HepG2 (cell line): ENCODE data around the gene HMGN1. TPM values are rescaled to one million over a fixed set of nuclear protein-coding genes. Genes with fewer than 3 reads are reported as not detected.

Experiments
- ASH2L ChIP-seq: fragments of 300-600, 200-600 bp; sonication (generic); IDR thresholded peaks from 2 replicates; pipeline ENCODE4 v1.7.0; 2017; ENCODE audit warnings: low read depth, mild to moderate bottlenecking, moderate library complexity, mixed read lengths, low read length; ENCODE audit not compliant: insufficient read length
- CHD2 ChIP-seq: IDR thresholded peaks from 2 replicates; pipeline ENCODE4 v1.6.1; 2011; ENCODE audit warnings: low read depth, low read length, improper control_type of control experiment
- GFI1 ChIP-seq: sonication (generic); formaldehyde crosslinking; IDR thresholded peaks from 2 replicates; pipeline ENCODE4 v1.5.0; 2020; ENCODE audit warnings: missing genetic modification reagents, mild to moderate bottlenecking, borderline replicate concordance
- MYC ChIP-seq: sonication (generic); formaldehyde crosslinking; IDR thresholded peaks from 2 replicates; pipeline ENCODE4 v1.9.0; 2021; ENCODE audit warnings: missing genetic modification reagents, borderline replicate concordance
- RARA ChIP-seq: IDR thresholded peaks from 2 replicates; pipeline ENCODE4 v1.6.1; 2016; ENCODE audit warnings: missing genetic modification reagents, missing compliant biosample characterization
- SAP130 ChIP-seq: IDR thresholded peaks from 2 replicates; pipeline ENCODE4 v1.6.1; 2016; ENCODE audit warnings: low read depth
- TGIF2 ChIP-seq: IDR thresholded peaks from 2 replicates; pipeline ENCODE4 v1.6.1; 2016; ENCODE audit warnings: control low read depth, missing compliant biosample characterization
- TP53 ChIP-seq: sonication (generic); formaldehyde crosslinking; conservative IDR thresholded peaks from 2 replicates; pipeline ENCODE4 v1.4.0; 2020; ENCODE audit warnings: missing genetic modification reagents
- YEATS4 ChIP-seq: sonication (generic); formaldehyde crosslinking; IDR thresholded peaks from 2 replicates; pipeline ENCODE4 v1.4.0; 2020; ENCODE audit warnings: missing genetic modification reagents, borderline replicate concordance
- ZBTB7B ChIP-seq: sonication (generic); formaldehyde crosslinking; IDR thresholded peaks from 2 replicates; pipeline ENCODE4 v1.4.0; 2020; ENCODE audit warnings: missing genetic modification reagents
- ZNF20 ChIP-seq: sonication (generic); formaldehyde crosslinking; IDR thresholded peaks from 2 replicates; pipeline ENCODE4 v1.4.0; 2020; ENCODE audit warnings: mild to moderate bottlenecking, moderate library complexity, missing genetic modification reagents
- ZNF251 ChIP-seq: sonication (generic); formaldehyde crosslinking; IDR thresholded peaks from 2 replicates; pipeline ENCODE4 v1.9.0; 2021; ENCODE audit warnings: mild to moderate bottlenecking, missing genetic modification reagents
- ZNF382 ChIP-seq: sonication (generic); formaldehyde crosslinking; IDR thresholded peaks from 2 replicates; pipeline ENCODE4 v1.5.0; 2020; ENCODE audit warnings: missing genetic modification reagents, mild to moderate bottlenecking, borderline replicate concordance
- ZNF557 ChIP-seq: sonication (generic); formaldehyde crosslinking; IDR thresholded peaks from 2 replicates; pipeline ENCODE4 v1.4.0; 2020; ENCODE audit warnings: missing genetic modification reagents
- ZNF772 ChIP-seq: sonication (generic); formaldehyde crosslinking; IDR thresholded peaks from 2 replicates; pipeline ENCODE4 v1.5.0; 2020; ENCODE audit warnings: mild to moderate bottlenecking, missing genetic modification reagents
- ZNF878 ChIP-seq: sonication (generic); formaldehyde crosslinking; IDR thresholded peaks from 2 replicates; pipeline ENCODE4 v1.8.1; 2023; ENCODE audit warnings: mild to moderate bottlenecking, missing genetic modification reagents, moderate library complexity
- polyA plus RNA-seq, 8 experiments: library from polyadenylated mRNA; depleted of rRNA in 3 of 8; stranded (reverse) in 7 of 8; unstranded in 1 of 8; fragments of >200 nt; fragmentation: Illumina TruSeq in 4 of 8; extraction: Trizol in 4 of 8; gene quantifications; 2 replicates each; pipeline versions ENCODE4 v1.2.1 to v1.2.3, GENCODE V29; 2011 to 2016; ENCODE audit warnings: low read depth in 4 of 8, missing spikeins in 1 of 8, mixed read lengths in 1 of 8; ENCODE audit not compliant: insufficient read depth in 1 of 8
- total RNA-seq, 5 experiments: library from RNA; depleted of rRNA; stranded (reverse); fragments of >200 nt; fragmentation: Illumina TruSeq; extraction: Trizol; gene quantifications; 2 replicates each; pipeline ENCODE4 v1.2.3, GENCODE V29; 2016; ENCODE audit warnings: low read depth in 1 of 5
- TF ChIP-seq, protein P1 (sequence below): fragments of 450-650 bp; IDR thresholded peaks from 2 replicates; pipeline ENCODE4 v1.6.1; 2017
- TF ChIP-seq, protein P2 (sequence below): sonication (generic); formaldehyde crosslinking; IDR thresholded peaks from 2 replicates; pipeline ENCODE4; 2020; ENCODE audit warnings: missing genetic modification reagents, mild to moderate bottlenecking, borderline replicate concordance
- TF ChIP-seq, protein P3 (sequence below): sonication (generic); formaldehyde crosslinking; conservative IDR thresholded peaks from 2 replicates; pipeline ENCODE4 v1.4.0; 2020; ENCODE audit warnings: missing genetic modification reagents
- TF ChIP-seq, protein P4 (sequence below): IDR thresholded peaks from 2 replicates; pipeline ENCODE4 v1.6.1; 2018; ENCODE audit warnings: missing genetic modification reagents, mild to moderate bottlenecking, missing compliant biosample characterization
- TF ChIP-seq, protein P5 (sequence below): sonication (generic); formaldehyde crosslinking; IDR thresholded peaks from 2 replicates; pipeline ENCODE4 v1.4.0; 2020; ENCODE audit warnings: missing genetic modification reagents
- TF ChIP-seq, protein P6 (sequence below): sonication (generic); formaldehyde crosslinking; IDR thresholded peaks from 2 replicates; pipeline ENCODE4 v1.4.0; 2020; ENCODE audit warnings: mild to moderate bottlenecking, missing genetic modification reagents

Gene HMGN1
- total and polyA plus RNA-seq, 2 of the 13 experiments (the other 11 are each of a cell fraction or from before 2014, with no cell fraction given): 104 to 286 TPM

DNA sequence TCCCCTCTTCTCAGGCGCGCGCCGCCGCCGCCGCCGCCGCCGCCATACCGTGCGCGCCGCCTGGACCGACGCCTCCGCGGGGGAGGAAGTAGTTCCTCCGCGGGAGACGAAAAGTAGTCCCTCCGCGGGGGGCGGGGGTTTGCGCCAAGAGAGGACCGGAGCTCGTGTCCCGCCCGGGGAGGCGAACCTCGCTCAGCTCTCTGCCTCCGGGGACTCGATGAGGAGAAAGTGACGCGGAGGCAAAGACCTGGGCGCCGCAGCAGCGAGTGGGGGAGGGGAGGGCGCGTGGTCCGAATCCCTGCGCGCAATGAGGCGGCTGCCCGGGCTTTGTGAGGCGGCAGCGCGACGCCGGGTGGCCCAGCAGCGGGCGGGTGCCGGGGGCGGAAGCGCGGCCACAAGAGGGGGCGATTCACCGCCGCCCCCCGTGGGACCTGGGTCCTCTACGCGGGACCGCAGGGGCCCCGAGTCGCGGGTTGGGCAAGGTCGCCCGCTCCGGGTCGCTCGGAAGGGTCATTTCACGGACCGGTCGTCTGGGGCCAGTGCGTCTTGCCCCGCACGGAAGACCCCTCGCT lies 35.2 kb downstream of the HMGN1 start, which contains the start of gene BRWD1 (continued):
- TF ChIP-seq, protein P1, sequence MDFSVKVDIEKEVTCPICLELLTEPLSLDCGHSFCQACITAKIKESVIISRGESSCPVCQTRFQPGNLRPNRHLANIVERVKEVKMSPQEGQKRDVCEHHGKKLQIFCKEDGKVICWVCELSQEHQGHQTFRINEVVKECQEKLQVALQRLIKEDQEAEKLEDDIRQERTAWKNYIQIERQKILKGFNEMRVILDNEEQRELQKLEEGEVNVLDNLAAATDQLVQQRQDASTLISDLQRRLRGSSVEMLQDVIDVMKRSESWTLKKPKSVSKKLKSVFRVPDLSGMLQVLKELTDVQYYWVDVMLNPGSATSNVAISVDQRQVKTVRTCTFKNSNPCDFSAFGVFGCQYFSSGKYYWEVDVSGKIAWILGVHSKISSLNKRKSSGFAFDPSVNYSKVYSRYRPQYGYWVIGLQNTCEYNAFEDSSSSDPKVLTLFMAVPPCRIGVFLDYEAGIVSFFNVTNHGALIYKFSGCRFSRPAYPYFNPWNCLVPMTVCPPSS: no peak
- peak; percentile 95 for TF ChIP-seq YEATS4 (CRISPR knock-in tag)
- TF ChIP-seq, protein P2, sequence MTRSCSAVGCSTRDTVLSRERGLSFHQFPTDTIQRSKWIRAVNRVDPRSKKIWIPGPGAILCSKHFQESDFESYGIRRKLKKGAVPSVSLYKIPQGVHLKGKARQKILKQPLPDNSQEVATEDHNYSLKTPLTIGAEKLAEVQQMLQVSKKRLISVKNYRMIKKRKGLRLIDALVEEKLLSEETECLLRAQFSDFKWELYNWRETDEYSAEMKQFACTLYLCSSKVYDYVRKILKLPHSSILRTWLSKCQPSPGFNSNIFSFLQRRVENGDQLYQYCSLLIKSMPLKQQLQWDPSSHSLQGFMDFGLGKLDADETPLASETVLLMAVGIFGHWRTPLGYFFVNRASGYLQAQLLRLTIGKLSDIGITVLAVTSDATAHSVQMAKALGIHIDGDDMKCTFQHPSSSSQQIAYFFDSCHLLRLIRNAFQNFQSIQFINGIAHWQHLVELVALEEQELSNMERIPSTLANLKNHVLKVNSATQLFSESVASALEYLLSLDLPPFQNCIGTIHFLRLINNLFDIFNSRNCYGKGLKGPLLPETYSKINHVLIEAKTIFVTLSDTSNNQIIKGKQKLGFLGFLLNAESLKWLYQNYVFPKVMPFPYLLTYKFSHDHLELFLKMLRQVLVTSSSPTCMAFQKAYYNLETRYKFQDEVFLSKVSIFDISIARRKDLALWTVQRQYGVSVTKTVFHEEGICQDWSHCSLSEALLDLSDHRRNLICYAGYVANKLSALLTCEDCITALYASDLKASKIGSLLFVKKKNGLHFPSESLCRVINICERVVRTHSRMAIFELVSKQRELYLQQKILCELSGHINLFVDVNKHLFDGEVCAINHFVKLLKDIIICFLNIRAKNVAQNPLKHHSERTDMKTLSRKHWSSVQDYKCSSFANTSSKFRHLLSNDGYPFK (CRISPR knock-in tag): no peak
- peak; percentile 93 for TF ChIP-seq CHD2
- no peak; the same call in 1 of the 2 replicates for TF ChIP-seq ZNF20
- TF ChIP-seq, protein P3, sequence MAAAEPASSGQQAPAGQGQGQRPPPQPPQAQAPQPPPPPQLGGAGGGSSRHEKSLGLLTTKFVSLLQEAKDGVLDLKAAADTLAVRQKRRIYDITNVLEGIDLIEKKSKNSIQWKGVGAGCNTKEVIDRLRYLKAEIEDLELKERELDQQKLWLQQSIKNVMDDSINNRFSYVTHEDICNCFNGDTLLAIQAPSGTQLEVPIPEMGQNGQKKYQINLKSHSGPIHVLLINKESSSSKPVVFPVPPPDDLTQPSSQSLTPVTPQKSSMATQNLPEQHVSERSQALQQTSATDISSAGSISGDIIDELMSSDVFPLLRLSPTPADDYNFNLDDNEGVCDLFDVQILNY: no peak; the same call in 1 of the 2 replicates
- TF ChIP-seq, protein P4, sequence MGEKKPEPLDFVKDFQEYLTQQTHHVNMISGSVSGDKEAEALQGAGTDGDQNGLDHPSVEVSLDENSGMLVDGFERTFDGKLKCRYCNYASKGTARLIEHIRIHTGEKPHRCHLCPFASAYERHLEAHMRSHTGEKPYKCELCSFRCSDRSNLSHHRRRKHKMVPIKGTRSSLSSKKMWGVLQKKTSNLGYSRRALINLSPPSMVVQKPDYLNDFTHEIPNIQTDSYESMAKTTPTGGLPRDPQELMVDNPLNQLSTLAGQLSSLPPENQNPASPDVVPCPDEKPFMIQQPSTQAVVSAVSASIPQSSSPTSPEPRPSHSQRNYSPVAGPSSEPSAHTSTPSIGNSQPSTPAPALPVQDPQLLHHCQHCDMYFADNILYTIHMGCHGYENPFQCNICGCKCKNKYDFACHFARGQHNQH (CRISPR knock-in tag): peak; percentile 55; the same call in 1 of the 2 replicates
- peak; percentile 88 for TF ChIP-seq GFI1 (CRISPR knock-in tag)
- no peak for TF ChIP-seq ZNF772
- no peak for TF ChIP-seq RARA (CRISPR knock-in tag)
- TF ChIP-seq, protein P5, sequence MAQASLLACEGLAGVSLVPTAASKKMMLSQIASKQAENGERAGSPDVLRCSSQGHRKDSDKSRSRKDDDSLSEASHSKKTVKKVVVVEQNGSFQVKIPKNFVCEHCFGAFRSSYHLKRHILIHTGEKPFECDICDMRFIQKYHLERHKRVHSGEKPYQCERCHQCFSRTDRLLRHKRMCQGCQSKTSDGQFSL (CRISPR knock-in tag): peak; percentile 62
- TF ChIP-seq, protein P6, sequence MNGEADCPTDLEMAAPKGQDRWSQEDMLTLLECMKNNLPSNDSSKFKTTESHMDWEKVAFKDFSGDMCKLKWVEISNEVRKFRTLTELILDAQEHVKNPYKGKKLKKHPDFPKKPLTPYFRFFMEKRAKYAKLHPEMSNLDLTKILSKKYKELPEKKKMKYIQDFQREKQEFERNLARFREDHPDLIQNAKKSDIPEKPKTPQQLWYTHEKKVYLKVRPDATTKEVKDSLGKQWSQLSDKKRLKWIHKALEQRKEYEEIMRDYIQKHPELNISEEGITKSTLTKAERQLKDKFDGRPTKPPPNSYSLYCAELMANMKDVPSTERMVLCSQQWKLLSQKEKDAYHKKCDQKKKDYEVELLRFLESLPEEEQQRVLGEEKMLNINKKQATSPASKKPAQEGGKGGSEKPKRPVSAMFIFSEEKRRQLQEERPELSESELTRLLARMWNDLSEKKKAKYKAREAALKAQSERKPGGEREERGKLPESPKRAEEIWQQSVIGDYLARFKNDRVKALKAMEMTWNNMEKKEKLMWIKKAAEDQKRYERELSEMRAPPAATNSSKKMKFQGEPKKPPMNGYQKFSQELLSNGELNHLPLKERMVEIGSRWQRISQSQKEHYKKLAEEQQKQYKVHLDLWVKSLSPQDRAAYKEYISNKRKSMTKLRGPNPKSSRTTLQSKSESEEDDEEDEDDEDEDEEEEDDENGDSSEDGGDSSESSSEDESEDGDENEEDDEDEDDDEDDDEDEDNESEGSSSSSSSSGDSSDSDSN (CRISPR knock-in tag): peak; percentile 93
- TF ChIP-seq ZNF557 (CRISPR knock-in tag): peak; percentile 74; the same call in 1 of the 2 replicates
- peak; percentile 94 for TF ChIP-seq ZNF878 (CRISPR knock-in tag)
- peak; percentile 47; the same call in 1 of the 2 replicates for TF ChIP-seq TP53 (CRISPR knock-in tag)
- TF ChIP-seq MYC (CRISPR knock-in tag): peak; percentile 97
- no peak for TF ChIP-seq ZNF251 (CRISPR knock-in tag)
- no peak for TF ChIP-seq ZNF382 (CRISPR knock-in tag)
- peak; percentile 81; the same call in 1 of the 2 replicates for TF ChIP-seq ZBTB7B (CRISPR knock-in tag)
- no peak; the same call in none of the 2 replicates for TF ChIP-seq SAP130 (CRISPR knock-in tag)
- TF ChIP-seq ASH2L: peak; percentile 94
- TF ChIP-seq TGIF2 (CRISPR knock-in tag): peak; percentile 36; the same call in 1 of the 2 replicates
